ENCODE results near the gene CD22. TPM values are rescaled to one million over a fixed set of nuclear protein-coding genes. Genes with fewer than 3 reads are reported as not detected.

The CD22 gene
- total RNA-seq, 1 donor from 2014 or later: 1.2 TPM

DNA sequence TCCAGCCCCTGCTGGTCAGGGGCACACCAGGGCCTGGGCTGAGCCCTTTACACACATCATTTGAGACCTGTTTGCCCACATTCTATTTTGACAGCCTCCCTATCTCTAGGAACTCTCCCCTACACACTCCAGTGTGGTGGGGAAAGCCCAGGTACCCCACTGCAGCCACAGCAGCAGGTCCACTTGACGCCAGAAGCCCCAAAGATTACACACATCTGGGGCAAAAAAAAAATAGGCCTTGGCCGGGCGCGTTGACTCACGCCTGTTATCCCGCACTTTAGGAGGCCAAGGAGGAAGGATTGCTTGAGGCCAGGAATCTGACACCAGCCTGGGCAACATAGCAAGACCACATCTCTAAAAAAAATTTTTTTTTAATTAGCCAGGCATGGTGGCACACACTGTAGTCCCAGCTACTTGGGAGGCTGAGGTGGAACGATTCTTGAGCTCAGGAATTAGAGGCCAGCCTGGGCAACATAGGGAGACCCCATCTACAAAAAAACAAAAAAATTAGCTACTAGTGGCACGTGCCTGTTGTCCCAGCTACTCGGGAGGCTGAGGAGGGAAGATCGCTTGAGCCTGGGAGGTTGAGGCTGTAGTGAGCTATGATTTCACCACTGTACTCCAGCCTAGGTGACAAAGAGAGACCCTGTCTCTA lies 18.0 kb upstream of the CD22 start:
- ATAC-seq (no peak), DNase-seq (ENCODE audit: low spot score) (no peak)

DNA sequence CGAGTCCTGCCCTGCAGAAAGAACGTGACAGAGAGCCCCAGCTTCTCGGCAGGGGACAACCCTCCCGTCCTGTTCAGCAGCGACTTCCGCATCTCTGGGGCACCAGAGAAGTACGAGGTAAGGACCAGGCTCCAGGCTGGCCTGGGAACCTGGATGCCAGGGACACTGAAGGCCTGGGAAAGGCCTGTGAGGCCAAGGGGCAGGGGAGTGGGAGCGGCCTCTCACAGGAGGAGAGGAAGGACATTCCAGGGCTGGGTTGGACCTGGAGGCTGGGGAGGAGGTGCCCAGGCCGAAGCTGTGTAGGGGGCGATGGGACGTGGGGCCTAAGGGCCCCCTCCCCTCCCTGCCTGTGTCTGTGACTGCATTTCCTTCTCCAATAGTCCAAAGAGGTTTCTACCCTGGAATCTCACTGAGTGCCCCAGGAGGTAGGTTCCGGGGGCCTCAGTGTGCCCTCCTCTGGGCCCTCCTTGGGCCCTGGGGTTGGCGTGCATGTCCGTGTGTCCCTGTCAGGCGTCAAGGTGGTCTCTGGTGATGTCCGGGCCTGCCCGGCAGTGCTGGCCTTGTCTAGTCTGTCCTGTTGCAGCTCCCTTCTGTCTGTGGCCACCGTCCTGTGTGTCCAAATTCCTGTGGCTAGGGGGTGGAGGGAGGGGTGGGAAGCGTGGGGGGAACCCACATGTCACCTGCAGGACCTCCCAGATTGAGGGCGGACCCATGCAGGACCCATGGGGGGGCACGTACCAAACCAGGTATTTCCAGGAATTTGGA lies 16.9 kb upstream of the CD22 start:
- DNase-seq (ENCODE audit: low spot score) (no peak), ATAC-seq (no peak)

DNA sequence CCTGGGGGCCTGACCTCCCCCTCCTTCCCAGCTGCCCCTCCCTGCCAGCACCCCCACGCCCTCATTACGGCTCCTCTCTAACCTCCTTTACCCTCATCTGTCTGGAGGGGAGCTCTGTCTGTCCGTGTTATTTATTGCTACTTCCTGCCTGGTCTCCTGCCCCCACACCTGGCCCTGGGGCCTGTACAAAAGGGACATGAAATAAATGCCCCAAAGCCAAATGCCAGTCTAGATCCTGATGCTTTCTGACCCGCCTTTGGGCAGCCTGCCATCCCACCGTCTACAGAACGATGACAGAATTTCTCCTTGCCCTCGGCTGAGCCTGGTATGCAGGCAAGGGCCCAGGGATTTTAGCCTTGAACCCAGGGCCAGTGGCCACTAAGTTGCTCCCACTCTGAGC lies 15.4 kb upstream of the CD22 start:
- no peak for ATAC-seq
- no peak for DNase-seq (ENCODE audit: low spot score)

DNA sequence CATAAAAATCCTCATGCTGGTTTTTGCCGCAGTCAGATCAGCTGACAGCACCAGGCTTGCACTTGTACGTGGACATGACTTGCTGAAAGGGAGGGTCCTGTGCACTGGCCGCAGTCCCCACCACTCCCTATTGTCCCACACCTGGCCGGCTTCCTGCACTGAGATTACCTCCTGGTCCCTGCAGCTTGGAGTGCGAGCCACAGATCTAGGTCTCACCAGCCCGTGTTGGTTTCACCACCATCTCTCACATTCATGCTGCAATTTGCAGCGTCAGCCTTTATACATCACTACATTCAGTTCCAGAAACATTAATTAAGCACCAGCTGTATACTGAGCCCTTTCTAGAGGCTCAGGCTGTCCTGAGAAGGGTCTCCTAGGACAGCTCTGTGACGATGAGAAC lies 15.0 kb upstream of the CD22 start:
- DNase-seq (ENCODE audit: low spot score) (no peak), ATAC-seq (no peak)

DNA sequence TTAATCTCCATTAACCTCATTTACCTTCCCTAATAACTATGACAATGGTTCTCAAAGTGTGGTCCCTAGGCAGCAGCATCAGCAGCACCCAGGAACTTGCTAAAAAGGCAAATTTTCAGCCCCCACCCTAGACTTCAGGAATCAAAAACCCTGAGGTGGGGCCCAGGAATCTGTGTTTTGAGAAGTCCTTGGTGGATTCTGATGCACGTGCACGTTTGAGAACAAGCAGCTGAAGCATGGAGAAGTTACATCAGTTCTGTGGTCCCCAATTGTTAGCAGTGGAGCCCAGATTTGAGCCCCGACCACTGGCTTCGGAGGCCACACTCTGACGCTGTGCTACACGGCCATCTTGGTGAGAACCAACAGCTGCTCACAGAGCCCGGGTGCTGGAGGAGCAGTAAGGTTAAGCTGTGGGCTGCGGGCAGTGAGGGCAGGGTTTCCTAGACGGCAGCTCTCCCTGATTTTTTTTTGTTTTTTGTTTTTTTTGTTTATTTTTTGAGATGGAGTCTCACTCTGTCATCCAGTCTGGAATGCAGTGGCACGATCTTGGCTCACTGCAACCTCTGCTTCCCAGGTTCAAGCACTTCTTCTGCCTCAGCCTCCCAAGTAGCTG lies 14.0 kb upstream of the CD22 start:
- DNase-seq (ENCODE audit: low spot score) (no peak), ATAC-seq (no peak)

DNA sequence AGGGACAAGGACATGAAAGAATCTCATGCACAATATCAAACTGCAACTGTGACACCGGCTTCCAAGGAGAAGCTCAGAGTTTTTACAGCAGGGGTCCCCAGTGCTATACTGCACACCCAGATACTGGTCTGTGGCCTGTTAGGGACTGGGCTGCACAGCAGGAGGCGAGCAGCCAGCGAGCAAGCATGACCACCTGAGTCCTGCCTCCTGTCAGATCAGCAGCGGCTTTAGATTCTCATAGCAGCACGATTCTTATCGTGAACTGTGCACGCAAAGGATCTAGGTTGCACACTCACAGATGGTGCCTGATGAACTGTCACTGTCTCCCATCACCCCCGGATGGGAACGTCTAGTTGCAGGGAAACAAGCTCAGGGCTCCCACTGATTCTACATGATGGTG lies 13.1 kb upstream of the CD22 start:
- ATAC-seq (no peak), DNase-seq (ENCODE audit: low spot score) (no peak)

DNA sequence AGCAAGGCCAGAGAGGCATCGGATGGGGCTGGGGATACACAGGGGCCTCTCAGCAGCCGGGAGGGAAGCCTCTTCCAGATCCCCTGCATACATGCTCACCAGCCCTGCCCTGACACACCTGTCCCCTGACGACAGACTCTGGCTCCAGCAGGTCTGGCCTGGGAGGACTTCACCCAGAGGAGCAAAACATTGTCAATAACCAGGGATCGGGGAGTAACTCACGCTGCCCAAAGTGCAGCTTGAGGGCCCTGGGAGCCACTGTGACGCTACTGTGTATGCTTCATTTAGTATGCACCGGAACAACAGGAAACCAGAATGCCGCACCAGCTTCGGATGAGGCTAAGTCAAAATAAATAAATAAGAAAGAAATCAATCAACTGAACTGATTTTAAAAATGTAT lies 12.4 kb upstream of the CD22 start:
- DNase-seq (ENCODE audit: low spot score): no peak

DNA sequence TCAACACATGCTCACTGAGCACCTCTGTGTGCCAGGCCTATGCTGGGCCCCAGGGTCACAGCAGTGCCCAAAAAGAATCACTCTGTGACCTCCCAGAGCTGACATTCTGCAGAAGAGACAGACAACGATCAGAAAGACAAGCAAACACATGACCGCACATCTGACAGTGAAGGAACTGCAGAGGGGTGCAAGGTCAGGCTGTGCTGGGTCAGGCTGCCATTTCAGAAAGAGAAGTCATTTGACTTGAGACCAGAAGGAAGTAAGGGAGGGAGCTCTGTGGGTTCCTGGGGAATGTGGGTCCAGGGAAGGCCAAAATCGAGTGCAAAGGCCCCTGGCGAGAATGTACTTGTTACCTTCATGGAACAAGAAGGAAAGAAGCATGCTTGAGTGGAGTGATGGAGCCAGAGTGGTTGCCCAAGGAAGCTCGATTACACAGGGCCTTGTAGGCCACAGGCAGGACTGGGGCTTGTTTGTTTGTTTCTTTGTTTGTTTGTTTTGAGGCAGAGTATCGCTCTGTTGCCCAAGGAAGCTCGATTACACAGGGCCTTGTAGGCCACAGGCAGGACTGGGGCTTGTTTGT lies 11.4 kb upstream of the CD22 start:
- ATAC-seq: peak; percentile 20
- no peak for DNase-seq (ENCODE audit: low spot score)

More for the DNA sequence above, 12.4 kb upstream of the CD22 start:
- ATAC-seq: peak; percentile 62

DNA sequence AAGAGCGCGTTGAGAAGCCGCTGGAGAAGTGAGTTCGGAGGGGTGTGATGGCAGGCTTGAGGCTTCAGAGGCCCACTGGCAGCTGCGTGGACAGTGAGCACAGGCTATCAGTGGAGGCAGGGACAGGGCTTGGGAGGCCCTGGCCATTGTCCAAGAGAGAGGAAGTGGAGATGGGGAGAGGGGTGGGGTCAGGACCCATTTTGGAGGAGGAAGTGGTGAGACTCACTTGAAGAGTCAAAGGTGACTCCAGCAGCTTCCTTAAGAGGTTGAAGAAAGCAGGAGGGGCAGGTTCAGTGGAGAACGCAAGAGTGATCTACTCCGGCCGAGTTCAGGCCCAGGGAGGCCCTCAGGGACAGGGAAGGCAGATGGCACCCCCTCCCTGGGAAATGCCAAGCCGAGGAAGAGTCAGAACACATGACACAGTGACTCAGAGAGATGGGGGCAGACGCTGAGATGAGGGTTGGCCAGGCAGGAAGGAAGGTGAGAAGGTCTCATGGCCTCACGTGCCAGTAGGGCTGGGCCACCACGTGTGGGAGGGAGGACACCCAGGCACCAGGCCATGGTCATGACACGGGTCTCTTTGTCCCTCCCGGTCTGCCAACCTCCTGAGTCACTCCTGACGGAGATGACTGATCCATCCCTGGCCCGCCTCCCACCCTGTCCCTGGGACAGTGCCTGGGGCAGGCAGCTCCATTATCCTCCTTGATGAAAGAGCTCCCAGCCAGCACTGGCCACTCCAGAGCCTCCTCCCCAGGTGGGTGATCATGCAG lies 10.1 kb upstream of the CD22 start:
- DNase-seq (ENCODE audit: low spot score) (peak; percentile 61), ATAC-seq (peak; percentile 62)

DNA sequence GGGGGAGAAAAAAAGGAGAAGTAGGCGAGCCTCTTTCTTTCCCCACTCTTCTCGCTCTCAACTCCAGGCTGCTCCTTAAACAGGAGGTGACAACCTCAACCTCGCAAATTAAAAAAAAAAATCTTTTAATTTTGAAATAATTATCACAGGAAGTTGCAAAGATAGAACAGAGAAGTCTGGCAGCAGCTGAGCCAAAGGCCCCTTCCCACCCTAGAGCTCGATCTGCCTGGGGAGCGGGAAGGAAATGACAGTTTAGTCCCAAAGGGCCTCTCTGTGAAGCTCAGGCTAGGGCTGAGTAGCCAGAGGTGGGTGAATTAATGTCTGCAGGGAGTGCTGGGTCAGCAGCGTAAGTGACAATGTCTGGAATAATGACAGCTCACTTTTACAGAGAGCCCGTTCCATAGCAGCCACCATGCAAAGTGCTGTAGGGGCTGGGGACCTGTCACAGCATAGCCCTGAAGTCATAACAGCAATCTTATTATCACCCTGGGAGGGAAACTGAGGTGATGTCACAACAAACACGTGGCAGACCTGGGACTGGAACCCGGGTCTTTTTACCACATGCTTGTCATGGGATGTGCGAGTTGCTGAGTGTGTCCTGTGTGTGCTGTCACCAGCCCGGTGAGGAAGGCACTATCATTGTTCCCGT lies 8.8 kb upstream of the CD22 start:
- ATAC-seq (peak; percentile 45), DNase-seq (ENCODE audit: low spot score) (no peak)

DNA sequence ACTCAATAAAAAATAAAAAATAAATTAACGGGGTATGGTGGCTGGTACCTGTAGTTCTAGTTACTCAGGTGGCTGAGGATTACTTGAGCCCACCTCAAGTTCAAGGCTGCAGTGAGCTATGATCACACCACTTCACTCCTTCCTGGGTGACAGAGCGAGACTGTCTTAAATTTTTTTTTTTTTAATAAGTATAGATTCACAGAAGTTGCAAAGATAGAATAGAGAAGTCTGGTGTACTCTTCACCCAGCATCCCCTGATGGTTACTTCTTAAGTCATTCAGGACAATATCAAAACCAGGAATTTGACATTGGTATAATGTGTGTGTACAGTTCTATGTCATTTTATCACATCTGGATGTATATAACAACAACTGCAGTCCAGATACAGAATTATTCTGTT lies 7.7 kb upstream of the CD22 start:
- no peak for ATAC-seq
- no peak for DNase-seq (ENCODE audit: low spot score)

DNA sequence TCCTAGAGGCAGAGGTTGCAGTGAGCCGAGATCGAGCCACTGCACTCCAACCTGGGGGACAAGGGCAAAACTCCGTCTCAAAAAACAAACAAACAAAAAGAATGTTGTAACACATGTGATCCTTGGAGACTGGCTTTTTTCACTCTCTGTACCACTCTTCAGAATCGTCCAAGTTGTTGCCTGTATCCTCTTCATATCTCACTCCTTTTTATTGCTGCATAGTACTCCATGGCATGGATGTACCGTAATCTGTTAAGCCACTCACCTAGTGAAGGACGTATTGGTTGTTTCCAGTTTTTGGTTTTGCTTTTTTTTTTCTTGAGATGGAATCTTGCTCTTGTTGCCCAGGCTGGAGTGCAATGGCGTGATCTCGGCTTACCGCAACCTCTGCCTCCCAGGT lies 7.0 kb upstream of the CD22 start:
- ATAC-seq: no peak

DNA sequence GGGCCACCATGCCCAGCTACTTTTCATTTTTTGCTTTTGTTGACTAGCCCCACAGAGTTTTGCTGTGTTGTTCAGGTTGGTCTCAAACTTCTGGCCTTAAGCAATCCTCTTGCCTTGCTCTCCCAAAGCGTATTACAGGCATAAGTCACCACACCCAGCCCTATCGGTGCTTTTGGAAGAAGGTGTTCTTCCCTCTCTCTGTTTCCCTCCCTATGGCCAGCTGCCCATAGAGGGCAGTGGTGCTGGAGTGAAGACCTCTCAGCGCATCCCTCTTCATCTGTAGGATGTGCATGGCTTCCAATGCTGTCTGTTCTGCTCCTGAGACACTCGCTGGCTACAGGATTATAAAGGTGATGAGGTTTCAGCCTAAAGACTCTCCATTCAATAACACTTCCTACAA lies 1.3 kb upstream of the CD22 start:
- no peak for DNase-seq (ENCODE audit: low spot score)
- ATAC-seq: no peak

More for the DNA sequence above, 7.0 kb upstream of the CD22 start:
- no peak for DNase-seq (ENCODE audit: low spot score)

DNA sequence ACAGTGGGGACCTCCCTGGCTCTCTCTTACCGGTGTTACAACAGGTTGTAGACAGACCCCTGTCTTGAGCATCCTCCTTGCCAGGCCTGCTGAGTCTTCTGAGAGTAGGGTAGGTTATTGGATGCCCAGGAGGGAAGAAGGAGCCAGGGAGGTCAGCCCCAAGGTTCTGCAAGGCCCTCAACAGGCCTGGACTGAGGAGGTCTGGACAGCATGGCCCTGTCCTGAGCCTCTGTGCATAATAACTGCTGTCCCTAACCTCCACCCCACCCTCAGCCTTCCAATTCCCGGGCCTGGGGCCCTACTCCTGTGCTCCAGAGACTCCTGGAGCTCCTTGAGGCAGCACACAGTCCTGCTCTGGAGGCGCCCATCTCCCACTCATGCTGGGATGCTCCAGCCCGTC lies 336 bp downstream of the CD22 start:
- no peak for ATAC-seq

DNA sequence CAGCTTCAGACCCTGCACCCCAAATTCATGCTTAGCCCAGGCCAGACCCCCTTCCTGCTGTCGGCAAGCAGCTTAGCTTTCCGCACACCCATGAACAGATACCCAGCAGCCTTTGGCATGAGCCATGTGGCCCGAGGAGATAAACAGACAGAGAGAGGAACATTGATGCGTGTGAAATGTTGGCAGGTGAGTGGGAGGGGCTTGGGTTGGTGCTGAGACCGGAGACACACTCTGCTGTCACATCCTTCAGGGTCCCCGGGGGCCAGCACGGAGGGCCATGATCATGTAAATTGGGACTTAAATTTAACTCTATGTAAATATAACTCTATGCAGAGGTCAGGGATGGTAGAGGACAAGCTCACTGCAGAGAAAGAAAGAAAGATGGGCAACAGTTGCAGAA lies 1.5 kb downstream of the CD22 start:
- no peak for DNase-seq (ENCODE audit: low spot score)
- ATAC-seq: no peak

More for the DNA sequence above, 336 bp downstream of the CD22 start:
- no peak for DNase-seq (ENCODE audit: low spot score)

DNA sequence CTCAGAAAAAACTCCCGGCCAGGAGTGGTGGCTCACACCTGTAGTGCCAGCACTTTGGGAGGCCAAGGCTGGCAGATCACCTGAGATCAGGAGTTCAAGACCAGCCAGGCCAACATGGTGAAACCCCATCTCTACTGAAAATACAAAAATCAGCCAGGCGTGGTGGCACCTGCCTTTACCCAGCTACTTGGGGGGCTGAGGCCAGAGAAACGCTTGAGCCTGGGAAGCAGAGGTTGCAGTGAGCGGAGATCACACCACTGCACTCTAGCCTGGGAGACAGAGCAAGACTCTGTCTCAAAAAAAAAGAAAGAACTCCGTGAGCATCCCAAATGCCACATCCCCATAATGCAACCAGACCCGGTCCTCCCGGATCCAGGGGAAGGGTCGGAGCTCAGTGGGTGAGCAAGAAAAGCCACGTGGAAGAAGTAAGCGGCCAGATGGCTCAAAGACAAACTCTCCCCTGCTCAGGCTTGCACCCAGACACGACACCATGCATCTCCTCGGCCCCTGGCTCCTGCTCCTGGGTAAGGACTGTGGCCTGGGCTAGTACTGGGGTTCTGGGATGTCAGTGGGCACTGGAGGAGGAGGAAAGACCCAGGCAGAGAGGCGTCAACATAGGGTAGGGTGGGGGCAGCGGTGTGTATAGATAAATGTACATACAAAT lies 2.7 kb downstream of the CD22 start:
- DNase-seq (ENCODE audit: low spot score): no peak
- ATAC-seq: no peak

DNA sequence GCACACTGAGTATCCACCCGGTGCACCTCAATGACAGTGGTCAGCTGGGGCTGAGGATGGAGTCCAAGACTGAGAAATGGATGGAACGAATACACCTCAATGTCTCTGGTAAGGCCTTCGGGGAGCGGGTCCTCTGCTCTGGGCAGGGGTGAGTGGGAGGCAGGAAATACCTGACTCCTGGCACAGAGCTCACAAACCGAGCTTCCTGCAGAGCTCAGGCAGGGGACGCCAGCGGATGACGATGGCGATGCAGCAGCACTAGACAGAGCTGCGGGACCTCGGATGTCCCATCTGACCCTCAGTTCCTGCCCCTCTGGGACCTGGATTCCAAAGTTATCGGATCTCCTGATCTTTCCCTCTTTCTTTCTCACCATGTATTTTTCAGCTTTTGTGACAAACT lies 3.8 kb downstream of the CD22 start:
- DNase-seq (ENCODE audit: low spot score): no peak
- no peak for ATAC-seq

DNA sequence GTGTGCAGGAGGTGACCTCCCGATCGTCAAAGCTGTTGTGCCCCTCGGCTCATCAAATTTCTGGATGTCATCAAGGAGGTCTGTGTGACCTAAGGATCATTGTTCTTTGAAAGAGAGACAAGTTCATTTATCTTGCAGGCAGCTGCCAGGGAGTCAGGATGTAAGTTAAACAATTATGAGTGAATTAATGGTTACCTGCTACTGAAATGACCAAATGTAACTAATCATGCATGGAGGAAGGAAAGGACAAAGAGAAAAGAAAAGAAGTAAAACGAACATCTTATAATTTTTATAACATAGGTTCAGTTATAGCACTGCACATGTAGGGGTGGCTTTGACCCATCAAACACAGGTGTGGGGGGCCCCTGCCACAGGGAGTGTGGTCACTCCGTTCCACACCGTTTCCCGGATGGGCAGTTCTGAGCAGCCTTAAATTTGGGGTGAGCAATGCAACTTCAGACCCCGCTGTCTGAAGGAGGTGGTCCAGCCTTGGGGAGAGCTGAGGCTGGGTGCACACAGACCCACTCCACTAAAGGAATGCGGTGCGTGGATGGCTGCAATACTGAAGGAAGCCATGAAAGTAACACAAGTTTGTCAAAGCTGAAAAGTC lies 5.3 kb downstream of the CD22 start:
- no peak for DNase-seq (ENCODE audit: low spot score)
- no peak for ATAC-seq

DNA sequence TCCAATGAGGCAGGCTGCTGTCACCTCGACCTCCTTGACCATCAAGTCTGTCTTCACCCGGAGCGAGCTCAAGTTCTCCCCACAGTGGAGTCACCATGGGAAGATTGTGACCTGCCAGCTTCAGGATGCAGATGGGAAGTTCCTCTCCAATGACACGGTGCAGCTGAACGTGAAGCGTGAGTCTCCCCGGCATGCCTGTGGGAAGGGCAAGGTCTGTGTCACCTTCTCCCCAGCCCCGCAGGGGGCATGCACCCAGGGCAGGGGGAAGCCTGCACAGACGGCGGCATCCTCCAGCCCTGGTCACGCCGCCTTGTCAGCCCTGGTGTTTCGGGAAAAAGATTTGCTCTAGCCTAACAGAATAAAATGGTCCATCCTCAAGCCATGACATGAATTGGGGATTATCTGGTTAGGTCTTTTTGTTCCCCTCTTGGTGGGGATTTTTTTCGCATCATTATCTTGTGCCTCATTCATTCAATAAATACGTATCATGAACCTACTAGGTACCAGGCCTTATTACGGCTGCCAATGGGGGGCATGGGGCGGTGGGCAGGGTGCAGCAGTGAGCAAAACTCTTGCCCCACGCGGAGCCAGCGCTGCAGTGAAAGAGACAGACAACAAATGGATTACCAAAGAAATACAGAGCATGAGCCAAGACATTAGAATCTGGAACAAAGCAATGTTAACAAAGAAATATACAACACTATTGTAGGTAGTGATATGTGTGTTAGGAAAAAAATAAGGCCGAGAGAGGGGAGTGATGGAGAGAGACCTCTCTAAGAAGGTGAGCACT lies 7.4 kb downstream of the CD22 start:
- no peak for ATAC-seq
- no peak for DNase-seq (ENCODE audit: low spot score)
